DMS153 treated with DMSO at 0.1 percent for 48 hours (cell line): ENCODE results near the gene NTHL1.

Experiments
- DNase-seq: peaks from one replicate; lab custom pipeline; 2025; ENCODE audit not compliant: unreplicated experiment; lab: John Stamatoyannopoulos, UW

NTHL1 gene

DNA sequence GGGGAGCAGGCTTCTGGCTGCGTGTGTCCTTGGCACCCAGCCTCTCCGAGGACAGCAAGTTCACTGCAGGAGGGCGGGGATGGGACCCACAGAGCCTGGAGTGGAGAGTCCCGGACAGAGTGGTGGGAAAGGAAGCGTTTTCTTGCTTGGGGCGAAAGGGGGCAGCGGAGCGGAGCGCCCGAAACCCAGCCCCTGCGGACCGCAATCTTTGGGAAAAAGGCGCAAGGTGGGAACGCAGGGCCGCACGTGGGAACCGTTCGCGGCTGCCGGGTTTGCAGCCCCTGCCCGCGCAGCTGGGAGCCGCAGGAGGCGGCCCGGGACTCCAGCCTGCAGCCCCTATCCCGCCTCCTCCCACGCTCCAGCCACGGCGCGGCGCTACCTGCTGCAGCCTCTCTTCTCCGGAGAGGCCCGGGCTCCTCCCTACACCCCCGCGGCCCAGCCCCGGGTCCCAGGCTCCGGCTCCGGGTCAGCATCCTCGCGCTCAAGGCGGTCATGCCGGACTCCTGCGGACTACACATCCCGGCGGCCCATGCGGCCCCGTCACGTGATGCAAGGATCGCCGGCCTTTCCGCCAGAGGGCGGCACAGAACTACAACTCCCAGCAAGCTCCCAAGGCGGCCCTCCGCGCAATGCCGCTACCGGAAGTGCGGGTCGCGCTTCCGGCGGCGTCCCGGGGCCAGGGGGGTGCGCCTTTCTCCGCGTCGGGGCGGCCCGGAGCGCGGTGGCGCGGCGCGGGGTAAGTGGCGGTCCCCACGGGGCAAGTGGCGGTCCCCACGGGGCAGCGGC, at the start of gene NTHL1, which contains the start of gene TSC2:
TSS of gene NTHL1 (minus strand) at position 505 of the 786 bp plus-strand sequence. CDS start at position 494, 11 bp downstream.
TSS of gene TSC2 (plus strand) at position 656 of the 786 bp plus-strand sequence. CDS start 631 bp downstream, outside the sequence.
- DNase-seq, result peak; percentile 91

- DNase-seq, result no peak
These were observed 49.4 kb upstream of the NTHL1 start for GRCh38 chr16:2096853-2097595.

DNA sequence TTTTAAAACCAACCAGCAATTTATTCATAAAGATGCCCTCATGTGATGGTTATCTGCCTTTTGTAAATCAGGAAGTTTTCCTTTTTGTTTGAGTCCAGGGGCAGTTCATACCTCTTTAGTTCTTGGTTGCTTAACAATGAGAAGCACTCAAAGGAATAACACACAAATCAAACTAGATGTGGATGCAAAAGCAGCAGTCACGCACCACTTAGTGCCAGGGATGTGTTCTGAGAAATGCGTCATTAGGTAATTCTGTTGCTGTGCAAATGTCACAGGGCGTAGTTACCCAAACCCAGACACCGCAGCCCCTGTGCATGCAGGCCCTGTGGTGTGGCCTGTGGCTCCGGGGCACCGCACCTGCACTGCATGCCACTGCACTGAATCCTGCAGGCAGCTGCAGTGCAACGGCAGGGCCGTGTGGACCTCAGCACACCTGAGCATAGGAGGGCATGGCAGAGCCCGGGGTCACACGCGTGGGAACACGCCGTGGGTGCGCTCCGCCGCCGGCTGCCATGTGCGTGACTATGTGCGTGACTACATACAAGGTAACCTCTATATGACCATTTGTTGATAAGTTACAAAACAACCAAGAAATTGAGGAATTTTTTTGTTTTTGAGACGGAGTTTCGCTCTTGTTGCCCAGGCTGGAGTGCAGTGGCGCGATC, 48.4 kb upstream of the NTHL1 start:
- no peak for DNase-seq

- DNase-seq, result no peak
These were observed 47.8 kb upstream of the NTHL1 start for GRCh38 chr16:2095315-2095853.

- DNase-seq, result no peak
These were observed 46.2 kb upstream of the NTHL1 start for GRCh38 chr16:2093793-2094192.

DNA sequence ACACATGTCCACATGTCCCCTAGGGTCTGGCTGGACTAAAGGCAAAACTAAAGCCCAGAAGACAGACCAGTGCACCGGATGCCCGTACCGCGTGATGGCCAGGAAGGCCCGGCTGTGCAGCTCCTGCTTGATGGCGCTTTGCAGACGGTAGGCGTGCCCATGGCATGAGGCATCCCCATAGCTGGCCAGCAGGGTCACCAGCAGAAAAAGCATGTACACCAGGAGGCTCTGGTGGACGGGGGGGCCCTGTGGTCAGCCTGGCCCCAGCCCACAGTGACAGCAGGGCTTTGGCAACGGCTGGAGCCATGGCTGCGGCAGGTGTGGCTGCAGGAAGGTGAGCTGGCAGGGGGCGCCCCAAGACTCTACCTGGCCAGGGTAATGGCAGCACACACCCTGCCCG, 45.2 kb upstream of the NTHL1 start:
- no peak for DNase-seq

- DNase-seq, result no peak
These were observed 44.6 kb upstream of the NTHL1 start for GRCh38 chr16:2092256-2092620.

GRCh38 chr16:2091547-2092255, 44.1 kb upstream of the NTHL1 start:
- no peak for DNase-seq

- peak; percentile 69 for DNase-seq
These were observed 43.3 kb upstream of the NTHL1 start for GRCh38 chr16:2090777-2091546.

DNA sequence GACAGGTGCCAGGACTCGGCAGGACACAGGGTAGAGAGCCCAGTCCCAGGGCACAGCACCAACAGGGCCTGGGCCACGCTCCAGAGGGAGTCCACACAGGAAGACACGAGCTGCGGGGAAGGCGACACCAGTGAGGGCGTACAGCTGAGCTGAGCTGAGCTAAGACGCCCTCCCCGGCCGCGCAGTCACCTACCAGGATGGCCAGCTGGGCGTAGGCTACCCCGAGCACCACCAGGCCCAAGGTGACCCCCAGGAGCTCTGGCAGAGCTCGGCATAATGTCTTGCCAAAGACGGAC, 42.8 kb upstream of the NTHL1 start:
- DNase-seq, result no peak

DNA sequence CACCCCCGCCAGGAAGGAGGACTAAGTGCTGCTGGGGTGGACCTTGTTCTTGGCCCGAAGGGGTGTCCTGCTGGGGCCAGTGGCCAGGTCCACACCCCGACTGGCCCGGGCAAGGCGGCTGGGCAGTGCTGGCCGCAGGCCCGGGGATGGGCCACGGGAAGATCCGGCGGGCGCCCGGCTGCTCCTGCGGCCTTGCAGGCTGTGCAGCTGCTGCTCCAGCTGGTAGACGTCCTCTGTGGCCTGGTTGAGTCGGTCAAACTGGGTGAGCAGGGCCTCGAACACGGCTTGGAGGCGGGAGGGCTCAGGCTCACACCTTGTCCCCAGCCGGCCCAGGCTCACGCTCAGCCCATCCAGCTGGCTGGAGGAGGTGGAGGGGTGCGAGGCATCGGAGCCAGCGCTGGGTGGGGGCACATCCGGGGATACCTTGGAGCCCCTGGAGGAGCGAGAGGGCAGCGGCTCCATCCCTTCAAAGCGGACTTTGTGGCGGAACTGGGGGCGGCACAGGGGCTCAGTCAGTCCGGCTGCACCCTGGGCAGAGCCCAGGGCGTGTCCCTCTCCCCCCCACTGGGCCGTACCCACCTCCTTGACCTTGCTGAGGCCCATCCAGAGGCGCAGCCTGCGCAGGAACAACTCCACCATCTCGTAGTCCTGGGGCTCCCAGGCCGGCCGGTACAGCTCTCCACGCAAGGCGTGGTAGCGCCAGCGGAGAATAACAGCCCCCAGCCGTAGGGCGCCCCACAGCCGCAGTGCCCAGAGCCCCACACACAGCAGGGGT, 42.3 kb upstream of the NTHL1 start:
- DNase-seq, result no peak

- no peak for DNase-seq
These were observed 41.2 kb upstream of the NTHL1 start for GRCh38 chr16:2088759-2089358.

- no peak for DNase-seq
These were observed 40.4 kb upstream of the NTHL1 start for GRCh38 chr16:2087748-2088631.

DNA sequence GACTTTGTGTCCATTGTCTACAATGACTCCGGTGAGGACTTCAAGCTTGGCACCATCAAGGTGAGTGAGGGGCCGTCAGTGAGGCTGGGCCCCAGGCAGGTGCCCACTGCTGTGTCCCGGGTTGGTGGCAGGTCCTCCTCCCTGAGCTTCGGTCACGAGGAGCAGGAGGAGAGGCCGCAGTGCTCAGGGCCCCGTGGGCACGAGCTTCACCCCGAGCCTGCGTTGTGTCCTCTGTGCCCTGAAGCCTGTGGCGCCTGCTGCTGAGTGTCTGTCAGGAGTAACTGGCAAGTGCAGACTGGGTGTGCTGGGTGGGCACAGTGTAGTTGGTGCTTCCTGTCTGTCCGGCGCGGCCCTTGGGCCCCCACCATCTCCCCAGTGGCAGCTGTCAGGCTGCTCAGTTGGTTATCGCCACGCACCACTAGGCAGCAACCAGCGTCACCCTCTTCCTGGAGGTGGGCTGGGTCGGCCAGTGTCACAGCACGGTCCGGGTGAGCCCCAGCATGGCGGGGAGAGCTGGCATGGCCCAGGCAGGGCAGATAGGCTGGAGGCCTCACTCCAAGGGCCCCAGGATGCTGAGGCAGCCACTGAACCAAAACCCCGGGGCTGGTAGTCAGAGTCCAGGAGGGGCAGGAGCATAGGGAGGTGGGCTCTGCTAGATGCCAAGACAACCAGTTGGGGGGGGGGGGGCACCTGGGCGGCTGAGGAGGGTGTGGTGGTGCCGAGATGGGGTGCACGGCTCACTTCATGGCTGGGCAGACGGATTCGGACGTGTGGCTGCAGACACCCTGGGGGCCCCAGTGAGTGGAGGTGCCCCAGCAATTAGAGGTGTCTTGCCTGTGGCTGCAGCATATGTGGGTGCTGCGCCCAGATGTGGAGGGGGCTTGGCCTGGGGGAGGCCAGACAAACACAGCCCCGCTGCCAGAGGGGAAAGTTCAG, 39.4 kb upstream of the NTHL1 start:
- no peak for DNase-seq

DNA sequence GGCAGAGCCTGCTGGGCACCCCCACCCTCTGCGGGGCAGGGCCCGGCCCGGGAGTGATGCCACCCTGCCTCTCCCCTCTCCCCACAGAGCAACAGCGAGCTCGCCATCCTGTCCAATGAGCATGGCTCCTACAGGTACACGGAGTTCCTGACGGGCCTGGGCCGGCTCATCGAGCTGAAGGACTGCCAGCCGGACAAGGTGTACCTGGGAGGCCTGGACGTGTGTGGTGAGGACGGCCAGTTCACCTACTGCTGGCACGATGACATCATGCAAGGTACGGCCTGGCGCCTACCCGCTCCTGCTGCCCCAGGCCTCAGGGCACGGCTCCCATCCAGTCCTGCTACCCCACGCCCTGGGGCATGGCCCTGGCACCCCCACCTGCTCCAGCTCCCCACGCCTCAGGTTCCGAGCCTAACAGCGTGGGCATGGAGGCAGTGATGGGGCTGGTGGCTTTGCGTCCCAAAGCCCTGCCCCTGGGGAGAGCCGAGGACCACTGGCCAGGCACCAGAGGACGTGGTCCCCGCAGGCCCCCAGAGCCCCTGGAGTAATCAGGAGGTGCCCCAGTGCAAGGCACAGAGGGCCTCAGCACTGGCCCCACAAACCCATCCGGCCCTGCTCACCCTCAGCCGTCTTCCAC, 38.6 kb upstream of the NTHL1 start:
- no peak for DNase-seq

DNA sequence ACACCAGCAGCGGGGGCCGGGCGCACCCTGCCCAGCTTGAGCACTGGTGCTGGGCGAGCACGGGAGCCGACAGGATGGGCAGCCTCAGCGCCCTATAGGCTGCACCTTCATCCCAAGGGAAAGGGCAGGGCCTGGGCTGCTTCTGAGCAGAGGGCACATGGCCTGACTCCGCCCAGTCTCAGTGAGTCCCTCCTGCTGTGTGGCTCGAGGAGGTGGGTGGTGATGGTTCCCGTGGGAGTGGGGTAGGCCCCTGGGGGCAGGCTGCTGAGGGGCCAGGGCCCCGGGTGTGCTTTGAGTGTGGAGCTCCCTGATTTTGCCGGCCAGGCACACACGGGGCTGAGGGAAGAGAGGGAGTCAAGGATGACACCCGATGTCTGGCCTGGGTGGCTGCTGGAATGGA, 38.0 kb upstream of the NTHL1 start:
- DNase-seq, result no peak
